Activated T-cell treated with anti-CD3 and anti-CD28 coated beads, Interleukin-2, amount 50 U/mL, for 4 hours (primary cell): ENCODE data around the gene TARS2. TPM values are rescaled to one million over a fixed set of nuclear protein-coding genes. Genes with fewer than 3 reads are reported as not detected.
A peak's percentile ranks its signal among the peaks of the same experiment; 100 is the strongest.

ENCODE experiments used
- ATAC-seq, 2 donors: fragments of 200-7000 bp; cut with Tn5 transposase; one replicate each; pipeline ENCODE4 v1.10.0; 2021
- DNase-seq: peaks from one replicate; pipeline ENCODE4 v3.0.0-alpha.2; 2020
- H3K27me3 Mint-ChIP-seq: one replicate; pipeline ENCODE4 v1.8.0; 2021; ENCODE audit warnings: low read depth, mixed read lengths
- H3K36me3 Mint-ChIP-seq: one replicate; pipeline ENCODE4 v1.8.0; 2022; ENCODE audit warnings: mixed read lengths; ENCODE audit not compliant: insufficient read depth
- H3K4me1 Mint-ChIP-seq: one replicate; pipeline ENCODE4 v1.8.0; 2021; ENCODE audit warnings: low read depth, mixed read lengths
- H3K4me3 Mint-ChIP-seq: one replicate; pipeline ENCODE4 v1.8.0; 2021; ENCODE audit warnings: mild to moderate bottlenecking, moderate library complexity, mixed read lengths
- H3K9me3 Mint-ChIP-seq: one replicate; pipeline ENCODE4 v1.8.0; 2021; ENCODE audit warnings: mixed read lengths
- total RNA-seq, 3 donors: library from RNA; stranded (reverse); gene quantifications; one replicate each; pipeline ENCODE4 v1.2.1, GENCODE V29; 2021

The TARS2 gene, protein sequence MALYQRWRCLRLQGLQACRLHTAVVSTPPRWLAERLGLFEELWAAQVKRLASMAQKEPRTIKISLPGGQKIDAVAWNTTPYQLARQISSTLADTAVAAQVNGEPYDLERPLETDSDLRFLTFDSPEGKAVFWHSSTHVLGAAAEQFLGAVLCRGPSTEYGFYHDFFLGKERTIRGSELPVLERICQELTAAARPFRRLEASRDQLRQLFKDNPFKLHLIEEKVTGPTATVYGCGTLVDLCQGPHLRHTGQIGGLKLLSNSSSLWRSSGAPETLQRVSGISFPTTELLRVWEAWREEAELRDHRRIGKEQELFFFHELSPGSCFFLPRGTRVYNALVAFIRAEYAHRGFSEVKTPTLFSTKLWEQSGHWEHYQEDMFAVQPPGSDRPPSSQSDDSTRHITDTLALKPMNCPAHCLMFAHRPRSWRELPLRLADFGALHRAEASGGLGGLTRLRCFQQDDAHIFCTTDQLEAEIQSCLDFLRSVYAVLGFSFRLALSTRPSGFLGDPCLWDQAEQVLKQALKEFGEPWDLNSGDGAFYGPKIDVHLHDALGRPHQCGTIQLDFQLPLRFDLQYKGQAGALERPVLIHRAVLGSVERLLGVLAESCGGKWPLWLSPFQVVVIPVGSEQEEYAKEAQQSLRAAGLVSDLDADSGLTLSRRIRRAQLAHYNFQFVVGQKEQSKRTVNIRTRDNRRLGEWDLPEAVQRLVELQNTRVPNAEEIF
- total RNA-seq, result 10 to 100 TPM; 38.6 to 43.1 (median 38.7) TPM

DNA sequence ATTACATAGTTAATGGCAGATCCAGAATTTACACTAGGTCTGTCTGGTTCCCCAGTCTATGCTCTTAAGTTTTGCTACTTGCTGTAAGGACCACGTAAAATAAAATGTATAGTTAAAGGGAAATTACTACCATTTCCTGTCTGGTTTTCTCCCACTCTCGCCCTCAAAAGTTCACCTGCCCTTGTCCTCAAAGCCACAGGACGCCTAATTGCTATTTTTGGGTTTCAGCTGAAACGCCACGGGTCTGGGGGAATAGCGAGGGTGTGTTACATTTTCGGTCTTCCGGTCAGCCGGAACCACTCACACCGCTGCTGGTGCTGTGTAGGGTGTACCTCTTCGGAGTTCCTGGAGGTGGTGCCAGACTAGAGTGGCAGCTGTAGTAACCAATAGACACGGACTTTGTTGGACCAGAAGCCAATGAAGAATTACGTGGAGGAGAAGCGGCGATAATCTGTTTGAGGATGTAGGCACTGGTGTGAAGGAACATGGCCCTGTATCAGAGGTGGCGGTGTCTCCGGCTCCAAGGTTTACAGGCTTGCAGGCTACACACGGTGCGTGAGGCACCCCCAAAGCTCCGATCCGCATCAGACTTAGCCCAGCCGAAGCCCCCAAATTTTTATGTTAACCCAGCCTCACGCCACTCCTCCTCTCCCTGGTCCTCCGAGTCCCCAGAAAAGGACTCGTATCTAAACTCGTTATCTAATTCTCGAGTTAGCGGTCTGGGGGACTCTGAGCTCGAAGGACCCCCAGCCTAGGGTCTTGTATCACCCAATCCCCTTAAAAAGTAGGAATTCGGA lies at the start of gene TARS2:
Gene TARS2, plus strand, starts transcription at position 454 of the 797 bp plus-strand sequence. Its CDS starts 32 bp downstream, at position 486.
- peak; percentile 100 for ATAC-seq
- H3K4me3 Mint-ChIP-seq, result peak within 1 kb of the TSS; percentile 92
- no peaks in the 10 kb centered on the region for H3K27me3 Mint-ChIP-seq
- peak; percentile 89 for DNase-seq
- peaks cover 21% of the 10 kb centered on the region for H3K4me1 Mint-ChIP-seq
- no peaks in the 10 kb centered on the region for H3K9me3 Mint-ChIP-seq
- H3K36me3 Mint-ChIP-seq, result peaks cover 22% of the 10 kb centered on the region

DNA sequence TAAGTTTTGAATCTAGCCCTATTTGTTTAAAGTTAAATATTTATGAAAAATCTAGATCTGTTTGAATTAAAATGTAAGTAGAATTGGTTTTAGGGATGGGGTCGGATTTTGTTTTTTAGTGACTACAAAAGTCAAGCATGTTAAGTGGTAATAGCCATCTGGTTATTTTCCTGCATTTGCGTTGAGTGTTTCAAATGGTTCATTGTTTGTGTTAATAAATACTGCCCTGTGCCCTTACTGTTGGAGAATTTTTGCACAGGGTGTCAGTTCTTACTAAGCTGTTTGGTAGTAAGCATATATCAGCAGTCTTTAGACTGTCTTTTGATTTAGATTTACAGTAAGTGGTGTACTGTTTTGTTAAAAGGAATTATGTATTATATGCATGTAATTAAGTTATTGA lies 46.1 kb upstream of the TARS2 start:
- Mint-ChIP-seq H3K27me3 (no peaks in the 10 kb centered on the region), H3K4me3 (no peak overlapping the region), H3K36me3 (peaks cover 18% of the 10 kb centered on the region), H3K4me1 (peaks cover 8% of the 10 kb centered on the region), H3K9me3 (no peaks in the 10 kb centered on the region)
- DNase-seq (no peak), ATAC-seq (no peak)

DNA sequence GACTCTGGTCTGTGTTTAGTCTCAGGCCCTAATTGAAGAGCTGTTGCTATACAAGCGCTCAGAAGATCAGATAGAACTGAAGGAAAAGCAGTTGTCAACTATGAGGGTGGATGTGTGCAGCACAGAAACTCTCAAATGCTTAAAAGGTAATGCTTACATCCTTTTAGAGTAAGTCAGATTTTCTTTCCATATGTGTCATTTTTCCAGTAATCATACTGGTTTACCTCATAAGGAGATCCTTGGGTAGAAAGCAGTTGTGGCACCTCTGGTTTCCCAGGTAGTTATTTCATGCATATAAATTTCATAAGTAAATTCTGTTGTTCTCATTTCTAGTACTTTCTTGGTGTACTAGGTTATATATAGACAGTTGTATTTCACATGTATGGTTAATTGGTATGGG lies 43.0 kb upstream of the TARS2 start:
- ATAC-seq, result peak; percentile 30 to 56
- Mint-ChIP-seq H3K9me3 (no peaks in the 10 kb centered on the region), H3K27me3 (no peaks in the 10 kb centered on the region), H3K4me1 (peaks cover 8% of the 10 kb centered on the region), H3K4me3 (no peak overlapping the region), H3K36me3 (peaks cover 29% of the 10 kb centered on the region)
- no peak for DNase-seq

DNA sequence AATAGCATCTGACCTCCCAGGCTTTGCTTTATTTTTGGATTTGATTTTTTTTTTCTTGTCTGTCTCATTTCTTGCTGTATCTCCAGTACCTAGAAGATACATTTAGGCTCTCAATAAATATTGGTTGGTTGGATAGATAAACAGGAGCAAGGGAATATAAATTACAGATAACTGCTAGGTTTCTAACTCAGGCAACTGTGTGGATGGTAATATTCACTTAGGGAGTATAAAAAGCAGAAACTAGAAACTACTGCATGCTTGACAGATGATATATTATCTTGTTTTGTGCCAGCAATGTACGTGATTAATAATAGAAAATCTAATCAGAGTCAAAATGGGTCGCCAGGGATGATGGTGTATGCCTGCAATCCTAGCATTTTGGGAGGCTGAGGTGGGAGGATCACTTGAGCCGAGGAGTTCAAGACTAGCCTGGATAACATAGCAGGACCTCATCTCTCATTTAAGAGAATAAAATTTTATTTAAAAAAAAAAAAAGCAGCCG lies 31.0 kb upstream of the TARS2 start:
- ATAC-seq (no peak), DNase-seq (no peak)
- no peaks in the 10 kb centered on the region for H3K27me3 Mint-ChIP-seq
- no peak overlapping the region for H3K4me3 Mint-ChIP-seq
- no peaks in the 10 kb centered on the region for H3K9me3 Mint-ChIP-seq
- no peaks in the 10 kb centered on the region for H3K4me1 Mint-ChIP-seq
- peaks cover 17% of the 10 kb centered on the region for H3K36me3 Mint-ChIP-seq

DNA sequence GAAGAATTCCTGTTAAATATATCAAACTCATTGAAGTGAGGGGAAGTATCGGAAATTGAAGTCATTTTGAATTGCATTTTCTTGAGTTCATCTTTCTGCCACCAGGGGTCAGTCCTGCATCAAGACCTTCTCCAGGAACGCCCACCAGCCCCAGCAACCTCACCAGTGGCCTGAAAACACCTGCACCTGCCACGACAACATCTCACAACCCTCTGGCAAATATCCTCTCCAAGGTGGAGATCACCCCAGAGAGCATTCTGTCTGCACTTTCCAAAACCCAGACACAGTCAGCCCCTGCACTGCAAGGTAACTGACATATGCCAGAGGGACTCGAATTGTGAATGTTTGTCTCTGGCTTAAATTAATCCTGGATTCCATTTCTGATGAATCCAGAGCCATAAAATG lies 22.8 kb upstream of the TARS2 start:
- peaks cover 18% of the 10 kb centered on the region for H3K36me3 Mint-ChIP-seq
- H3K9me3 Mint-ChIP-seq, result no peaks in the 10 kb centered on the region

DNA sequence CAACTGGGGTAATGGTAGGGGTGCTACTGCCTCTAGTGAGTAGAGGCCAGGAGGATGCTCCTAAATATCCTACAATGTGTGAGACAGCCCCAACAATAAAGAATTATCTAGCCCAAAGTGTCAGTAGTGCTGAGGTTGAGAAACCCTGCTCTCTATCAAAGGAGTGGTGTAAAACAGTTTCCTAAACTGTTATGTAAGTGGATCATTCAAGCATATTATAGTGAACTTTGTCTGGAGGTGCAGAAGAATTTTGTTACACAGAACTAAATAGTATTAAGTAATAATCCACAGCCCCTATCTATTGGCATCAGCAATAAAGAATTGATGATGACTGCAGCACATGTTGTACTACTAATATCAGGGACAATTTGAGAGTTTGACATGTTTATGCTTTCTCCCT lies 20.3 kb upstream of the TARS2 start:
- ATAC-seq, result no peak
- peaks cover 4% of the 10 kb centered on the region for H3K4me1 Mint-ChIP-seq
- DNase-seq, result no peak
- H3K27me3 Mint-ChIP-seq, result no peaks in the 10 kb centered on the region
- no peak overlapping the region for H3K4me3 Mint-ChIP-seq
- peaks cover 30% of the 10 kb centered on the region for H3K36me3 Mint-ChIP-seq
- H3K9me3 Mint-ChIP-seq, result no peaks in the 10 kb centered on the region

More for the DNA sequence above, 22.8 kb upstream of the TARS2 start:
- ATAC-seq (peak; percentile 53 to 72), DNase-seq (peak; percentile 71)
- Mint-ChIP-seq H3K27me3 (no peaks in the 10 kb centered on the region), H3K4me3 (no peak overlapping the region), H3K4me1 (peaks cover 4% of the 10 kb centered on the region)

DNA sequence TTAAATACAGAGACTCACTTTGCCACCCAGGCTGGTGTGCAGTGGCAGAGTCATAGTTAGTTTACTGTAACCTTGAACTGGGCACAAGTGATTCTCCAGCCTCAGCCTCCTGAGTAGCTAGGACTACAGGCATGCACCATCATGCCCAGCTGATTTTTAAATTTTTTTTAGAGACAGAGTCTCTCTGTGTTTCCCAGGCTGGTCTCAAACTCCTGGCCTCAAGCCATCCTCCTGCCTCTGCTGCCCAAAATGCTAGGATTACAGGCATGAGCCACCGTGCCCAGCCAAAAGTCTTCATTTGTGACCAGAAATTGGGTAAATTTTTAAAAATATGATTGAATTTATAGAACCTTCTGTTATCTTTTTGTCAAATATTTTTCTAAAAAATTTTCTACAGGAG lies 17.9 kb upstream of the TARS2 start:
- no peak for DNase-seq
- peaks cover 2% of the 10 kb centered on the region for H3K4me1 Mint-ChIP-seq
- peaks cover 37% of the 10 kb centered on the region for H3K36me3 Mint-ChIP-seq
- H3K9me3 Mint-ChIP-seq, result no peaks in the 10 kb centered on the region
- no peak for ATAC-seq
- no peak overlapping the region for H3K4me3 Mint-ChIP-seq
- H3K27me3 Mint-ChIP-seq, result no peaks in the 10 kb centered on the region

DNA sequence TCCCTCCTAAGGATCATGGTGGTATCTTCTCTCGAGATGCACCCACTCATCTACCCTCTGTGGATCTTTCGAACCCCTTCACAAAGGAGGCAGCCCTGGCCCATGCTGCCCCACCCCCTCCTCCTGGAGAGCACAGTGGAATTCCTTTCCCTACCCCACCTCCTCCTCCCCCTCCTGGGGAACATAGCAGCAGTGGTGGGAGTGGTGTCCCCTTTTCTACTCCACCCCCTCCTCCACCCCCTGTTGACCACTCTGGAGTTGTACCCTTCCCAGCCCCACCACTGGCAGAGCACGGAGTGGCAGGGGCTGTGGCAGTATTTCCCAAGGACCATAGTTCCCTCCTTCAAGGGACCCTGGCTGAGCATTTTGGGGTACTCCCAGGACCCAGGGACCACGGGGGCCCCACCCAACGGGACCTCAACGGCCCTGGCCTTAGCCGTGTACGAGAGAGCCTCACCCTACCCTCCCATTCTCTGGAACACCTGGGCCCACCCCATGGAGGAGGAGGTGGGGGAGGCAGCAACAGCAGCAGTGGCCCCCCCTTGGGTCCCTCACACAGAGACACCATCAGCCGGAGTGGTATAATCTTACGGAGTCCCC lies 14.5 kb upstream of the TARS2 start:
- peaks cover 5% of the 10 kb centered on the region for H3K4me1 Mint-ChIP-seq
- no peaks in the 10 kb centered on the region for H3K27me3 Mint-ChIP-seq
- H3K36me3 Mint-ChIP-seq, result peaks cover 28% of the 10 kb centered on the region
- no peak for ATAC-seq
- no peak for DNase-seq
- no peaks in the 10 kb centered on the region for H3K9me3 Mint-ChIP-seq
- H3K4me3 Mint-ChIP-seq, result no peak overlapping the region

DNA sequence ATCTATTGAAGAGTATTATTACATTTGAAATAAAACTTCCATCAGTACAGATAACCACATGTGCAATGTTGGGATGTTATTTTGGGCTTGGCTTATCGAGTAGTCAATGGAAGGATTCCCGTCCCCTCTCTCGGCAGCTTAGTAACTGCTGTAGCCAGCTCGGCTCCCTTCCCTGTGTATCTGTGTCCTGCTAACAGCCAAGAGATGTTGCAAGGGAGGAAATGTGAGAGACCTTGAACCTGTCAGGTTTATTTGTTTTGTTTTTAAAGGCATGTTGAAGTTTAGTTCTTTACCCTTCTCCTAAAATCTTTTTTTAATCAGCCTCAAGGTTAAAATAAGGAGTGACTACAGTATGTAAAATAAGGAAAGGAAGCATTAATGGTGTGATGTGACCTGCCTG lies 13.6 kb upstream of the TARS2 start:
- Mint-ChIP-seq H3K9me3 (no peaks in the 10 kb centered on the region), H3K27me3 (no peaks in the 10 kb centered on the region), H3K4me3 (no peak overlapping the region), H3K36me3 (peaks cover 28% of the 10 kb centered on the region), H3K4me1 (peaks cover 6% of the 10 kb centered on the region)
- DNase-seq (no peak), ATAC-seq (no peak)

DNA sequence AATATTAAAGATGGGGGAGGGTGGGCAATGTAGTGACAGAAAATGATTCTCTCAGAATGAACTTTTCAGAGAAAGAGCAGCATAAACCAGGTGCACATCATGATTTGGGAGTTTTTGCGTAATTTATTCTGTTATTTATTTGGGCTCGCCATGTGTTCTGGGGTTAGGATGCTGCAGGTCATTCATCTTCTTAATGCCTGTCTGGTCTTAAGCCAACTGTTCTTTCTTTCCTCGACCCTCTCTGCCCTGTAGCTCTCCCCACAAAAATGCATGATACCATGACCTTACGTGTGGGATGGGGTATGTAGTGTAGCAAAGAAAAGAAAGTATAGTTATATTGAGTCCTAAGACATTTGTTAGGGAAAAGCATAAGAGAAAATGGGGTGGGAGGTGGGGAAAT lies 12.3 kb upstream of the TARS2 start:
- Mint-ChIP-seq H3K9me3 (no peaks in the 10 kb centered on the region), H3K27me3 (no peaks in the 10 kb centered on the region), H3K4me3 (no peak overlapping the region), H3K36me3 (peaks cover 28% of the 10 kb centered on the region), H3K4me1 (peaks cover 6% of the 10 kb centered on the region)
- DNase-seq (no peak), ATAC-seq (no peak)

DNA sequence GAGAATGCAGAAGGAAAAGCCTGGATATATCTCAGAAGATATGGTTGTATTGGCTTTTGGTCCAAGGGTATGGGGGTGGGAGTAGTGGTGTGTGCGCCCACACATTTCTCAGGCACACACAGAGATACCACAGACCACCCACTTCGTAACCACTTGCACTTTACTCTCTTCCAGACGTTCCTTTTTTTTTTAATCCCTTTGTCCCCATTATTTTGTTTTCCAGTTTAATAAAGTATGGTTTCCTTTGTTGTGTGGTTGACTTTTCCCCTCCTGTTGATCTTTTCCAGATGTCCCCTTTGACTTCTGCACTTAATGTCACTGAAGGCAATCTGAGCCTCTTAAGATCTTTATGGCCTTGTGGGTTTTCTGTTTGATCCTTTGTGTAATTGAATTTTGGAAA lies 10.5 kb upstream of the TARS2 start:
- H3K9me3 Mint-ChIP-seq, result no peaks in the 10 kb centered on the region
- H3K36me3 Mint-ChIP-seq, result peaks cover 11% of the 10 kb centered on the region
- ATAC-seq (no peak), DNase-seq (no peak)
- peaks cover 6% of the 10 kb centered on the region for H3K4me1 Mint-ChIP-seq
- no peak overlapping the region for H3K4me3 Mint-ChIP-seq
- no peaks in the 10 kb centered on the region for H3K27me3 Mint-ChIP-seq

DNA sequence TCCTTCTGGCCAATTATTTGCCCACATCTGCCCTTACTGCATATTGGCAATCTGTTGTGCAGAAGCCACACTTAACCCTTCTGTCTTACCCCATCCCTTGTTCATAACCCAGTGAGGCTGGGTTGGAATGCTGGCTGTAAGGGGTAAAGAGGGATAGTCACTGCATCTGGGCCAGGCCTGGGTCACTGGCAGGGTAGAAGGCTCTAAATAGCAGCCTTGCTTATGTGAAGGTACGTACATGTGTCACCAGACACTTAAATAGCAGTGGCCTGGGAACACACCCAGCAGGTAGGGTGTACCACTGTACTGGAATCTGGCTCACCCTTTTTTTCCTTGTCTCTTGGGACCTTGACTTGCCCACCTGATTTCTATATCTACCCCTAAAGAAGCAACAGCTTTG lies 9.9 kb upstream of the TARS2 start:
- Mint-ChIP-seq H3K36me3 (peaks cover 6% of the 10 kb centered on the region), H3K9me3 (no peaks in the 10 kb centered on the region), H3K4me3 (no peak overlapping the region), H3K4me1 (peaks cover 6% of the 10 kb centered on the region), H3K27me3 (no peaks in the 10 kb centered on the region)
- ATAC-seq (peak in 1 of 2 donors; percentile 25), DNase-seq (no peak)

DNA sequence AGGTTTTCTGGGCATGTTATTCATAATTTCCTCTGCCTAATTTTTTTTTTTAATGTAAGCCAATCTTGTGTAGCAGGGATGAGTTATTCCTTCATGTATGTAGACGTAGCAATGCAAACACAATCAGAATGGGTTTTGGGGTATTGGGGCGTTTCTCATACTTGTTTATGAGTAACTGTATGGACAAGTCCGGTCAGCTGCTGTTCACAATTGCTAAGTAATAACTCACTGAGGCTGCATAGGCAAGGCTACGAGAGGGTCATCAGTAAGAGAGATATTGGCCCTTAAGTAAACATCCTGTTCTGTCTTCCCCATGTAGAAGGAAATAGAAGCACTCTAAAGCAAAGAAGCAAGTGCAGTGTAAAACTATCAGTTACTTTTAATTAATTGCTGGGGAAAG lies 9.5 kb upstream of the TARS2 start:
- DNase-seq (no peak), ATAC-seq (no peak)
- Mint-ChIP-seq H3K9me3 (no peaks in the 10 kb centered on the region), H3K4me1 (peaks cover 6% of the 10 kb centered on the region), H3K4me3 (no peak overlapping the region), H3K27me3 (no peaks in the 10 kb centered on the region), H3K36me3 (peaks cover 4% of the 10 kb centered on the region)

DNA sequence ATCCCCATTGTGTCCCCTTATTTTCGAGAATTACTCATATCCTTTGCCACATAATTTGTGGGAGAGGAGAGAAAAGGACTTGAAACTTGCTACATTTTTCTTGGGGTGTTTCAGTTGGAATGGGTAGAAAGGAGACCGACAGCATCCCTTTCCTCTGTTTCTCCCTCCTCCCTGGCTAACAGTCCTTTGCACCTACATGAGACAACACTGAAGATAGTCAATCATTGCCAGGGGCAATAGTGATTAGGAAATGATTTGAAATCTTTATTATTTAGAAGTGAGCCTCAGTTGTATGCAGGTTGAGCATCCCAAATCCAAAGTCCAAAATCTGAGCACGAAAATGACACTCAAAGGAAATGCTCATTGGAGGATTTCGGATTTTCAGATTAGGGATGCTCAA lies 7.8 kb upstream of the TARS2 start:
- Mint-ChIP-seq H3K4me3 (no peak overlapping the region), H3K27me3 (no peaks in the 10 kb centered on the region), H3K36me3 (peaks cover under 1% of the 10 kb centered on the region), H3K4me1 (peaks cover 6% of the 10 kb centered on the region), H3K9me3 (no peaks in the 10 kb centered on the region)
- no peak for ATAC-seq
- no peak for DNase-seq
